ENCODE measurements around the gene H2BW2.
"Not testable (repeated sequence)": the region's sequence is repeated elsewhere in the genome, so short reads cannot be mapped to it uniquely, and the experiment has no call there.

The H2BW2 gene

DNA sequence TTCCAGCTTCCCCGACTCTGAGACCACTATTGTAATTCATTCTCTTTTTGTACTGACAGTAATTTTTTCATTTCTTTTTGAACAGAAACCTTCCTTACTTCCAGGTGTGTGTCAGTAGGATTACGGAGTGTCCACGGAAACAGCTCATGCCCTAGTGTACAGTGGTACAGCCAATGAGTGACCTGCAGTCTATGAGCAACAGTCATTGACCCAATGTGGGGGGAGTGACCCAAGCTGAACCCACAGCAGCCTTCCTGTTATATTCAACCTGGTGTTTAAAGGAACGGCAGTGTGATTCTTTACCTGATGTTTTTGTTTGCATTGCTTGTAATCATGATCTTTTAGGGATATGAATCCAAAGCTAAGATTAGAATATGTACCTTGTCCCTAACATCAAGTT, 1.2 kb downstream of the H2BW2 start:
- no peak overlapping the region for H3K4me3 ChIP-seq (ENCODE audit: control insufficient read depth, low read depth, low read length)
- no peak for DNase-seq (ENCODE audit: low read depth)
- TF ChIP-seq, protein P1, sequence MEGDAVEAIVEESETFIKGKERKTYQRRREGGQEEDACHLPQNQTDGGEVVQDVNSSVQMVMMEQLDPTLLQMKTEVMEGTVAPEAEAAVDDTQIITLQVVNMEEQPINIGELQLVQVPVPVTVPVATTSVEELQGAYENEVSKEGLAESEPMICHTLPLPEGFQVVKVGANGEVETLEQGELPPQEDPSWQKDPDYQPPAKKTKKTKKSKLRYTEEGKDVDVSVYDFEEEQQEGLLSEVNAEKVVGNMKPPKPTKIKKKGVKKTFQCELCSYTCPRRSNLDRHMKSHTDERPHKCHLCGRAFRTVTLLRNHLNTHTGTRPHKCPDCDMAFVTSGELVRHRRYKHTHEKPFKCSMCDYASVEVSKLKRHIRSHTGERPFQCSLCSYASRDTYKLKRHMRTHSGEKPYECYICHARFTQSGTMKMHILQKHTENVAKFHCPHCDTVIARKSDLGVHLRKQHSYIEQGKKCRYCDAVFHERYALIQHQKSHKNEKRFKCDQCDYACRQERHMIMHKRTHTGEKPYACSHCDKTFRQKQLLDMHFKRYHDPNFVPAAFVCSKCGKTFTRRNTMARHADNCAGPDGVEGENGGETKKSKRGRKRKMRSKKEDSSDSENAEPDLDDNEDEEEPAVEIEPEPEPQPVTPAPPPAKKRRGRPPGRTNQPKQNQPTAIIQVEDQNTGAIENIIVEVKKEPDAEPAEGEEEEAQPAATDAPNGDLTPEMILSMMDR (conservative IDR thresholded peaks at IDR 0.05; ENCODE audit: control insufficient read depth, insufficient read depth, low read depth, low read length): no peak

DNA sequence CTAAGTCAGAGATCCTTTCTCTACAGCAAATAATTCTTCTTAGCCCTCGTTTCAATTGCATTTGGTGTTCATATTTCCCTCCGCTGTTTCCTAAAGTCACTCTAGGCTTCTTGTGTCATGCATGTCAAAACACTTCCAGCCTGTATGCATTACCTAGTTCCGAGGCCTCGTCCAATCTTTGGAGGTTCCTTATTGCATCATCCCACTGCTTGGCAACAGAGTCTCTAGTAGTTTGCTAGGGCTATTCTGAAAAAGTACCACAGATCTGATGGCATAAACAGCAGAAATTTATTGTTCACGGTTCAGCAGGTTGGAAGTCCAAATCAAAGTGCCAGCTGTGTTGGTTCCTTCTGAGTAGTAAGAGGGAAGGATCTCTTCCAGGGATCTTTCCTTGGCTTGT, 5.9 kb downstream of the H2BW2 start:
- no peak for DNase-seq (ENCODE audit: low read depth)
- TF ChIP-seq, protein P1 (conservative IDR thresholded peaks at IDR 0.05; ENCODE audit: control insufficient read depth, insufficient read depth, low read depth, low read length): no peak
- no peak overlapping the region for H3K4me3 ChIP-seq (ENCODE audit: control insufficient read depth, low read depth, low read length)

DNA sequence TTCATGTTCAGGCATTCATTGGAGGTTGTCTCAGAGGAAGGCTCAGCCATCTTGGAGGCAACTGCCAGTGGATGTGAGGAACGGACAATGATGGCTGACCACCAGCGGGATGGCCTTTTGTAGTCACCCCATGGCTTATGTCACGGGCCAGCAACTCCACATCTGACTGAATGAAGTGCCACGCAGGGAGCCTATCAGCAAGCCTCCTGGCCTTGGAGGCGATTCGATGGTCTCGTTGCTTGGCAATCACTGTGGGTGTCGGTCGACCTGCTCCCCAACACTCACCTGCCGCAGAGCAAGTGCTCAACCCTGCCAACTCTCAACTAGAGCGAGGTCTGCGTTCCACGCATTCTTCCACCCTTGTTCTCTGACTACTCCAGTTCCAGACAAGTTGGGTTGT, 7.4 kb downstream of the H2BW2 start:
- TF ChIP-seq, protein P1 (conservative IDR thresholded peaks at IDR 0.05; ENCODE audit: control insufficient read depth, insufficient read depth, low read depth, low read length): no peak
- no peak for DNase-seq (ENCODE audit: low read depth)
- no peak overlapping the region for H3K4me3 ChIP-seq (ENCODE audit: control insufficient read depth, low read depth, low read length)

DNA sequence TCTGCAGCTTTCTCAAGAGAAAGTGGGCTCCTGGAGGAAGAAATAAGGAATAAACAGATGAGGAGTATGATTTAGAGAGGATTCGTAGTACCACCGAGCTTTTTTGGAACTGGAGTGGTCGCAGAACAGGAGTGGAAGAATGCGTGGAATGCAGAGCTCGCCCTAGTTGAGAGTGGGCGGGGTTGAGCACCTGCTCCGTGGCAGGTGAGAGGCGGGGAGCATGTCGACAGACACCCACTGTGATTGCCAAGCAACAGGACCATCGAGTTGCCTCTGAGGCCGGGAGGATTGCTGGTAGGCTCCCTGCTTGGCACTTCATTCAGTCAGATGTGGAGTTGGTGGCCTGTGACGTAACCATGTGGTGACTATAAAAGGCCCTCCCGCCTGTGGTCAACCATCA, 15.2 kb downstream of the H2BW2 start:
- not testable (repeated sequence) for DNase-seq (ENCODE audit: low read depth); H3K4me3 ChIP-seq (ENCODE audit: control insufficient read depth, low read depth, low read length)

- H3K4me3 ChIP-seq (ENCODE audit: control insufficient read depth, low read depth, low read length); DNase-seq (ENCODE audit: low read depth): not testable (repeated sequence)
Observed at GRCh38 chrX:104062636-104063035, 22.9 kb downstream of the H2BW2 start.

GRCh38 chrX:104075778-104076445, 36.2 kb downstream of the H2BW2 start, which contains the start of gene TMSB15C:
TSS of gene TMSB15C (minus strand) at chrX:104076236.
- H3K4me3 ChIP-seq (ENCODE audit: control insufficient read depth, low read depth, low read length); DNase-seq (ENCODE audit: low read depth): not testable (repeated sequence)

DNA sequence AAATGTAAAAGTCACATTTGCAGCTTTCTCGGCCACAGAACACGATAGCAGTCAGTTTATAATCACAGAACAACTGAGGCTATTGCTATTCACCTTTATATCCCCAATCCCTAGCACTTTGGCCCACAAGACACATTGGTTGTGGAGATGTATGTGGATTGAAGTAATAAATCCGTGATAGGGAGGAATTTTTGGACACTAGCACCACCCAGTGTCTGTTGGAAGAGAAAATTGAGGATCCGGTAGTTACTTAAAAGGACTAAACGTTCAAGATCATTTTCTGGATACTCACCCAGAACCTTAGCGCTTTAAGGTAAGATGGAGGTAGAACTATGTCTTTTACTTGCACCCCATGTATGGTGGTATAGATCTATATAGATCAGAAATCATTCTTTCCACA, 38.1 kb downstream of the H2BW2 start:
- not testable (repeated sequence) for H3K4me3 ChIP-seq (ENCODE audit: control insufficient read depth, low read depth, low read length); DNase-seq (ENCODE audit: low read depth)

- DNase-seq (ENCODE audit: low read depth): no peak
- H3K4me3 ChIP-seq (ENCODE audit: control insufficient read depth, low read depth, low read length): no peak overlapping the region
- TF ChIP-seq, protein P1 (conservative IDR thresholded peaks at IDR 0.05; ENCODE audit: control insufficient read depth, insufficient read depth, low read depth, low read length): no peak
Observed at GRCh38 chrX:104084063-104084462, 44.3 kb downstream of the H2BW2 start.

GRCh38 chrX:104084534-104085277, 45.0 kb downstream of the H2BW2 start:
- no peak overlapping the region for H3K4me3 ChIP-seq (ENCODE audit: control insufficient read depth, low read depth, low read length)
- peak; percentile 18 for DNase-seq (ENCODE audit: low read depth)
- TF ChIP-seq, protein P1 (conservative IDR thresholded peaks at IDR 0.05; ENCODE audit: control insufficient read depth, insufficient read depth, low read depth, low read length): no peak
